Activated naive CD4-positive, alpha-beta T cell treated with anti-CD3 and anti-CD28 coated beads, Interleukin-2, amount 50 U/mL, for 72 hours (primary cell): Measurements from ENCODE around the gene NDUFV3. TPM values are rescaled to one million over a fixed set of nuclear protein-coding genes. Genes with fewer than 3 reads are reported as not detected.
"Not testable (repeated sequence)": the region's sequence is repeated elsewhere in the genome, so short reads cannot be mapped to it uniquely, and the experiment has no call there.

Experiments
- ATAC-seq, 2 donors: fragments of 150-1000 bp; cut with Tn5 transposase; 2 replicates each; pipeline ENCODE4 v1.10.0; 2021; ENCODE audit warnings: mild to moderate bottlenecking in 2 of 2, moderate library complexity in 2 of 2
- DNase-seq, 2 donors: peaks; one replicate each; pipeline ENCODE4 v3.0.0; 2021 to 2022; ENCODE audit warnings: low spot score in 2 of 2
- H3K27ac Mint-ChIP-seq, 2 donors: one replicate each; pipeline ENCODE4 v1.8.0; 2022; ENCODE audit warnings: mild to moderate bottlenecking in 2 of 2, mixed read lengths in 2 of 2
- H3K36me3 Mint-ChIP-seq, 2 donors: one replicate each; pipeline ENCODE4 v1.8.0; 2022; ENCODE audit warnings: mixed read lengths in 2 of 2
- H3K9me3 Mint-ChIP-seq, 2 donors: one replicate each; pipeline ENCODE4 v1.8.0; 2022; ENCODE audit warnings: mixed read lengths in 2 of 2
- total RNA-seq, 2 donors: library from RNA; stranded (reverse); gene quantifications; one replicate each; pipeline ENCODE4 v1.2.3, GENCODE V29; 2022

NDUFV3 gene
- total RNA-seq, 2 donors from 2014 or later = 25.3 to 25.7 TPM

DNA sequence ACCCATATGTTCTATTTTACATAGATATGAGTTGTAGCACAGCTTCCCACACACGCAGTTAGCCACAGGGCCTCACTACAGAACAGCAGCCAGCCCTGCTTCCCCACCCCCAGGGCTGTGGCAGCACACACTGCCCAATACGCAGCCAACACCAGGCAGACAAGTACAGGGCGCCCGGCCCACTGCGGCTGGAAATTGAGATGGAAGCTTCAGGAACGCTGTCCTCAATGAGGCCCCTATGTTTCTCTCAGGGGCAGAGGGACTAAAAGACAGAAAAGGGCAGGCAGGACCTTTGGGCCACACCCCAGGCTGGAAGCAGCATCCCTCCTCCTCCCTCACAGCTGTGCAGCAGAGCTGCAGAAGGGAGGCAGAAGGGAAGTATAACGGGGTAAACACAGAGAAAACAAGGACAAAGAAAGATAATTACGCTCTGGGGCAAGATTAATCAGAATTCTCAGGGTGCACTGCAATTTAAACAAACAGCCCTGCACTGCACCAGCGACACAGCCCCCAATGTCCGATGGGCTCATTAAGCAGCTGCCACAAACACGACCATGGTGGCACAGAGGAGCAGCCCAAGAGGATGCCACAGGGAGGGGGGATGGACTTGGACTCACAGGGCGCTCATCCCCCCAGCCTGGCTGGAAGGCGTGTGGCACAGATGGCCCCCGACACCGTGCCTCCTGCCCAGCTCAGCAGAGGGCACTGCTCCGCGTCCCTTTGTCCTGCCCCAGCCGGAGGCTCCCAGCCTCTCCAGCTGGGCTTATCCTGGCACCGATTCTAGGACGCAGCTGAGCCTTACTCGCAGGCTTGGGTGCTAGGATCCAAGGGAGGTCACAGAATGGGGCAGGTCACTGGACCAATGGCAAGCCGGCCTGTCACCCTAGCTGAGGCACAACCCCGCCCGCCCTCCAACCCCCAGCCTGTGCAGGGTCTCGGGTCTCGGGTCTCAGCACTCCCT is 28.0 kb upstream of the NDUFV3 start:
- H3K36me3 Mint-ChIP-seq = peaks cover 4 to 13% of the 10 kb centered on the region in 2 donors
- DNase-seq (no peak), ATAC-seq (no peak)
- H3K27ac Mint-ChIP-seq = peak overlapping the region; percentile 40 to 94
- H3K9me3 Mint-ChIP-seq = no peaks in the 10 kb centered on the region

DNA sequence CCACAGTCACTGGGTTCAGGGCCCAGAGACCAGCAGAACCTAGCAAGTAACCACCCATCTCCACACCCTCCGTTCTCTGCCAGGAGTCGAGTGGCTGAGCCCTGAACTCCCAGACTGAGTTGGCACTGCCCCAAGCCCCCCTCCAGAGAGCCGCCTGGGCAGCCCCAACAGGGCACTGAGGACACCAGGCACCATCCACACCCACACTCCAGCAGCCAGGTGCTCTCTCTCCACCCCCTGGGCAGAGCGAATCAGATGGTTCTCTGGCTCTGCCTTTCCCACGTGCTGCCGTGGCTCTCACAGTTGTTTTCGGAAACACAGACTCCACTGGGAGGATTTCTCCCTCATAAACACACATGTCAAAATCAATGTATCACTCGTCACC is 27.3 kb upstream of the NDUFV3 start:
- DNase-seq (no peak), ATAC-seq (no peak)
- H3K27ac Mint-ChIP-seq = peak overlapping the region in 1 of 2 donors; percentile 94
- H3K9me3 Mint-ChIP-seq = no peaks in the 10 kb centered on the region
- H3K36me3 Mint-ChIP-seq = peaks cover 4 to 13% of the 10 kb centered on the region in 2 donors

DNA sequence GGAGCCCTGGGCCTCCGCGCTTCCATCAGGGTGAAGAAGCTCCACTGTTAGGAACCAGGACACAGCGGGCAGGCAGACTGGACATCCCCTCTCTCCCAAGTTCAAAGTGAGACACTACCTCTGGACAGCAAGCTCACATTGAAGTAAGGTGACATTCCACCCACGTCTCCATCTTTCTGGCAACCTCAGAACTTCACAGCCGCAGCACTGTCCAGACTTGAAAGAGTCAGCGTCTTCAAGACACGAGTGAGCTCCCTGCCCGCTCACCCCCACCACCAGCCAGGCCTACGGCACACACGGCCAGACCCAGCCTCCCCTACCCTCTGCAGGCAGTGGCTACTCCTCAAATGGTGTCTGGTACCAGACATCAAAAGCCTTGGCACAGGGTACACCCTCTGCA is 24.9 kb upstream of the NDUFV3 start:
- Mint-ChIP-seq H3K36me3 (peaks cover 9 to 10% of the 10 kb centered on the region in 2 donors), H3K9me3 (no peaks in the 10 kb centered on the region), H3K27ac (peak overlapping the region in 1 of 2 donors; percentile 22)
- DNase-seq = no peak
- no peak for ATAC-seq

DNA sequence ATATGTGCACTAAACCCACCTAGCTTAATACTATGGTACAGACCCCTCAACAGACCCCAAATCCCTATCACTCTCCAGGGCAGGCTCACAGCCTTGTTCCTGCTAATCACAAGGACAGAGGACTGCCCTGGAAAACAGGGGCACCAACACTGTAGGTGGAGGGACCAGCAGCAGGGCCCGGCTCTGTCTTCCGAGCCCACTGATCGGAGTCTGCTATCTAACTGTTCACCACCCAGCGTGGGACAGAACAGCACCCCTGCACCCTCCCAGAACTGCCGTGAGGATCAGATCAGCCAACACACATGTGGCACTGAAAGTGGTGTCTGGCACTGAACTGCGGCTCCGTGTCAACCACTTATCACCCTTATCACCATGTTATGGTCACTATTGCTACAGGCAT is 20.0 kb upstream of the NDUFV3 start:
- ATAC-seq = no peak
- Mint-ChIP-seq H3K27ac (no peak overlapping the region), H3K36me3 (peaks cover 15 to 25% of the 10 kb centered on the region in 2 donors), H3K9me3 (no peaks in the 10 kb centered on the region)
- no peak for DNase-seq

DNA sequence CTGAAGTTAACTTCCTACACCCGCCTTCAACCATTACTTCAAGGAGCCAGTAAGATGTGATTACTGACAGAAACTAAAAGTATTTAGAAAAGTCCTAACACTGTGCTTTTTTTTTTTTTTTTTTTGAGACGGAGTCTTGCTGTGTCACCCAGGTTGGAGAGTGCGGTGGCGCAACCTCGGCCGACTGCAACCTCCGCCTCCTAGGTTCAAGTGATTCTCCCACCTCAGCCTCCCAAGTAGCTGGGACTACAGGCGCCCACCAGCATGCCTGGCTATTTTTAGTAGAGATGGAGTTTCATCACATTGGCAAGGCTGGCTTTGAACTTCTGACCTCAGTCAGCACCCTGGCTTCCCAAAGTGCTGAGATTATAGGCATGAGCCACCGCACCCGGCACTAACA is 17.3 kb upstream of the NDUFV3 start:
- H3K36me3 Mint-ChIP-seq = peaks cover 32 to 37% of the 10 kb centered on the region in 2 donors
- H3K9me3 Mint-ChIP-seq, DNase-seq, H3K27ac Mint-ChIP-seq, ATAC-seq: not testable (repeated sequence)

DNA sequence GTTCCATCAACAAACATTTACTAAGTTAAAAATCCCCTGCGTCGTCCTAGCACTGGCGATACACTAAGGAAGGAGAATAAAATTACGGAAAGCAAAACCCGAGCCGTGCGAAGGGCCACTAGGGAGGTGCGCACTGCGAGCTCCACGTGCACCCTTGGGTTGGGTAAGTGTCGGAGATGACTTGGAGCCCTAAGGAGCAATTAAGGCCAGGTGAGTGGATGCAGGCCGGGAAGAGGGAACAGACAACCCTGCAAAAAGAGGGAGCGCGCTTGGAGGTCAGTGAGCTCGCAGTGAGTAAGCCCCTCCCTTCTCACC is 14.5 kb upstream of the NDUFV3 start:
- Mint-ChIP-seq H3K36me3 (peaks cover 22 to 29% of the 10 kb centered on the region in 2 donors), H3K9me3 (no peaks in the 10 kb centered on the region), H3K27ac (peak overlapping the region; percentile 99)
- ATAC-seq = no peak
- no peak for DNase-seq

DNA sequence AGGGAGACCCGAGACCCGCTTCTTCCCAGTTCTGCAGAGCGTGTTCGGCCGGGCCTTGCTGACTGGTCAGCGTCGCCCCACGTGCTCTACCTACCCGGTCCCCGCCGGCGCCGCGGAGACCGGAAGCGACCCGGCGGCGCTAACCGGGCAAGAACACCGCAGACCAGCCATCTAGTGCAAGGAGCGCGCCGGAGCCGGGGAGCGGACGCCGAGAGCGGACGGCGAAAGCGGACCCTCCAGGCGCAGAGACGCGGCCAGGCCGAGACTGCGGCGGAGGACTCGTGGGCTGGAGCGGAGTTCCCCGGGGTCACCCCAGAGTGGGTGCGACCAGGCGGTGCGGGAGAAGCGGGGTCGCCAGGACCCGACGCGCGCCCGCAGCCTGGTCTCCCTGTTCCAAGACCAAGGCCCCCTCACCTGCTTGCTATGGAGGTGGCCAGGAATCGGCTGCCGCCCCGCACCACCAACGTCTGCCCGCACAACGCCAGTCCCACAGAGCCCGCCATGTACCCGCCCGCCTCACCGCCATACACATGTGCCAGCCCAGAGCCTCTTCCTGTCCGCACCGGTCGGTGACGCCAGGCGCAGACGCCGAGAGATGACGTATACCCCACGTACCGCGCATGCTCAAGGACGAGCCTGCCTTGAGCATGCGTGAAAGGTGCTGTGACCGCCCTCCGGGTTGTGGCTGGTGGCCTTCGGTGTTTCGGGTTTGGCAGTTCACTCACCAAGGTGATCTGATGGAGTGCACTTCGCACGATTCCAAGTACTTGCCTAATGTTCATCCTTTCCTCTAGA is 13.9 kb upstream of the NDUFV3 start, which contains the start of gene WDR4:
WDR4 (minus strand) TSS at position 547 of the 795 bp plus-strand sequence; CDS start at position 503, 44 bp downstream.
- peak; percentile 98 to 99 for DNase-seq
- H3K9me3 Mint-ChIP-seq = no peaks in the 10 kb centered on the region
- peak within 1 kb of the TSS; percentile 99 for H3K27ac Mint-ChIP-seq
- ATAC-seq = peak; percentile 94 to 96
- peaks cover 20 to 27% of the 10 kb centered on the region in 2 donors for H3K36me3 Mint-ChIP-seq

DNA sequence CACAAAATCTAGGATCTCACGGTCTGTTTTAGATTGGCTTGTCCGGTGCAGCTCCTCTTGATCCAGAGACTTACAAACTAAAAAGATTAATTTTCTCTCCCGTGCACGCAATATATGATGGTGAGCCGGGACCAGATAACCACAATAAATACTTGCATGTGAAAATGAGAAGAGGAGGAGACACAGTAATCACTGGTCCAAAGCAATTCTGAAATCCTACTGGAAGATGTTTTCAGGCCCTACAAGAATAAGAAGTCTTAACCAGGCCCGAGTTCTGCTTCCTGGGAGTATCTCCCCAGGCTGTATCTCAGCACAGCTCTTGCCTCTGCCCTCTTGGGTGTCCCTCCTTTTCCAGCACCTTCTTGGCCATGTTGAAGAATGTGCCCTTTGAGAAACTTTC is 12.8 kb upstream of the NDUFV3 start:
- DNase-seq = no peak
- H3K9me3 Mint-ChIP-seq = no peaks in the 10 kb centered on the region
- H3K36me3 Mint-ChIP-seq = peaks cover 20% of the 10 kb centered on the region in 2 donors
- H3K27ac Mint-ChIP-seq = peak overlapping the region; percentile 99
- ATAC-seq = no peak

DNA sequence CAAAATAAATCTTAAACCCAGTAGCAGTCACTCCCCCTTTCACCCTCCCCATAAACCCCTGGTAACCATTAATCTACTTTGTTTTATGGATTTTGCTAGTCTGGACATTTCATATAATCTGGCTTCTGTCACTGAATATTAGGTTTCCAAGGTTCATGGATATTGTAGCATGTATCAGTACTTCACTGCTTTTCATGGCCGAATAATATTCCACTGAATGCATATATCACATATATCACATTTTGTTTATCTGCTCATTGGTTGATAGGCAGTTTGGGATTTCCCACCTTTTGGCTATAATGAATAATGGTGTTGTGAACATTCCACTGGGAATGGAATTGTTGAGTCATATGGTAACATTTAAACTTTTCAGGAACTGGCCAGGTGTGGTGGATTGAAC is 9.2 kb upstream of the NDUFV3 start:
- no peak overlapping the region for H3K27ac Mint-ChIP-seq
- ATAC-seq = no peak
- H3K9me3 Mint-ChIP-seq = no peaks in the 10 kb centered on the region
- DNase-seq = no peak
- H3K36me3 Mint-ChIP-seq = peaks cover 10 to 11% of the 10 kb centered on the region in 2 donors

DNA sequence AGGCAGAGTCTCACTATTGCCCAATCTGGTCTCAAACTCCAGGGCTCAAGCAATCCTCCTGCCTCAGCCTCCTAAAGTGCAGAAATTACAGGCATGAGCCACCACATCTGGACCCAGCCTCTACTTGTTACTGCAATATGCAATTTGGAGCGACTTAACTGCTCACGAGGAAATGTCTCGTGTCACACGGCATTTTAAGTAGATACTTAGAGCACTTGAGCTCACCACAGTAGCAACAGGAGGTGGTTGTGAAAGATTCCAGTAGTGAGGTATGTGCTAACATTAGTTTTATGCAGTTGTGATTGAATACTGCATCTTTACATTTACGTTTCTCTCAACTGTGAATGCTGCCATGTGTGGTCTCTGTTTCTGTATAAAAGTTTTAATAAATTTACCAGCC is 5.8 kb upstream of the NDUFV3 start:
- ATAC-seq (no peak), DNase-seq (no peak)
- H3K36me3 Mint-ChIP-seq = no peaks in the 10 kb centered on the region
- H3K27ac Mint-ChIP-seq = no peak overlapping the region
- no peaks in the 10 kb centered on the region for H3K9me3 Mint-ChIP-seq

DNA sequence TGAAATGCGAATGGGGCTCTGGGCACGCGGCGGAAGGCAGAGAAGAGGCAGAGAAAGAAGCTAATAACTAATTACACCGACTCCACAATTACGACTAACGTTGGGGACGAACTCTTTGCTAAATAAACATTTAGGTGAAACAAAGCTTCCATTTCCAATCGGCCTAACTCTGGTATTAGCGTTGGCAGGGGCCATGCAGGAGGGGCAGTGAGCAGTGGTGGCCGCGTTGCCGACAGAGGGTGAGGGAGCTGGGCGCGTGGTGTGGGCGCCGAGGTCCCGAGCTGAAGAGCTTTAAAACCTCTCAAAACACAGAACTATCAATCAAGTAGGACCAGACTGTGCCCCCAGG is 553 bp upstream of the NDUFV3 start:
- no peaks in the 10 kb centered on the region for H3K36me3 Mint-ChIP-seq
- H3K27ac Mint-ChIP-seq = peak overlapping the region; percentile 86 to 95
- no peaks in the 10 kb centered on the region for H3K9me3 Mint-ChIP-seq
- no peak for DNase-seq
- ATAC-seq = no peak

DNA sequence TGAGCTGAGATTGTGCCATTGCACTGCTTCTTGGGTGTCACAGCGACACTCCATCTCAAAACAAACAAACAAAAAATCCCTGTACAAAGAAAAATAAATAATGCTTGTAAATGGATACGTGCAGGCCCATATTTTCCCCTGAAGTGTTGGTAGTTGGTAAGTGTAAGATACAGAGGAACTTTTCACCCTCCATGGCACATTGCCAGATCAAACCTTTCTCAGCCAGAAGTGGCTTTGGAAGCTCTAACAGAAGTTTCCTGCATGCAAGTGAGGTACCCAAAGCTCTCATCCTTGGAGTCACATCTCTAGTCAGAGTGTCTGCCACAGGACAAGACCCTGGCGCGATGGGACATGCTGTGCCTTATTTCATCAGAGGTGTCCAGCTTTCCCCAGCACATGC is 7.3 kb downstream of the NDUFV3 start:
- no peaks in the 10 kb centered on the region for H3K9me3 Mint-ChIP-seq
- peaks cover 10 to 14% of the 10 kb centered on the region in 2 donors for H3K36me3 Mint-ChIP-seq
- no peak overlapping the region for H3K27ac Mint-ChIP-seq
- DNase-seq (no peak), ATAC-seq (no peak)

DNA sequence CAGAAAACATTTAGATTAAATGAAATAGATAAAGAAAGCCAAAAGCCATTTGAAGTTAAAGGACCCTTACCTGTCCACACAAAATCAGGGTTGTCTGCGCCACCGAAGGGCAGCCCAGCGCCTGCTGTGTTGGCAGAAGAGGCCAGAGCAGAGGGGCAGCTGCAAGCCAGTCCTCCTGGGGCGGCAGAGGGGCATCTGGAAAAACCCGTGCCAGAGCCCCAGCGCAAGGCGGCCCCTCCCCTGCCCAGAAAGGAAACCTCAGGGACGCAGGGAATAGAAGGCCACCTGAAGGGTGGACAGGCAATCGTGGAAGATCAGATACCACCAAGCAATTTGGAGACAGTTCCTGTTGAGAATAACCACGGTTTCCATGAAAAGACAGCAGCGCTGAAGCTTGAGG is 10.7 kb downstream of the NDUFV3 start:
- peaks cover 11 to 16% of the 10 kb centered on the region in 2 donors for H3K36me3 Mint-ChIP-seq
- DNase-seq (no peak), ATAC-seq (no peak)
- H3K27ac Mint-ChIP-seq = no peak overlapping the region
- no peaks in the 10 kb centered on the region for H3K9me3 Mint-ChIP-seq

DNA sequence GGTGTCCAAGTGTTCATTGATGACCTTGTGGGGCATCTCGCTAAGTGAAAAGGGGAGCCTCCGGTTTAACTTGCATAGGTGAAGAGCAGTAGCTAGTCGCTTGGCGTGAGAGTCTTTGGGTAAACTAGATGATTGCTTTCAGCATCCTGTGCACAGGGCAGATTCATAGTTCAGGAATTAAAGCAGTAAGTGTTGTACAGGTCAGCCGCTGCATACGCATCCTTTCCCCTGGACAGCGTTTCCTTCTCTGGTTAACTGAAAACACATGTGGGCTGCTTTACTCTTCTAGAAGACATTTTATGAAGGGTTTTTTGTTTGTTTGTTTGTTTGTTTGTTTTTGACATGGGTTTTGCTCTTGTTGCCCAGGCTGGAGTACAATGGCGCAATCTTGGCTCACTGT is 12.1 kb downstream of the NDUFV3 start:
- peaks cover 10 to 16% of the 10 kb centered on the region in 2 donors for H3K36me3 Mint-ChIP-seq
- H3K27ac Mint-ChIP-seq = no peak overlapping the region
- ATAC-seq (no peak), DNase-seq (no peak)
- H3K9me3 Mint-ChIP-seq = no peaks in the 10 kb centered on the region

DNA sequence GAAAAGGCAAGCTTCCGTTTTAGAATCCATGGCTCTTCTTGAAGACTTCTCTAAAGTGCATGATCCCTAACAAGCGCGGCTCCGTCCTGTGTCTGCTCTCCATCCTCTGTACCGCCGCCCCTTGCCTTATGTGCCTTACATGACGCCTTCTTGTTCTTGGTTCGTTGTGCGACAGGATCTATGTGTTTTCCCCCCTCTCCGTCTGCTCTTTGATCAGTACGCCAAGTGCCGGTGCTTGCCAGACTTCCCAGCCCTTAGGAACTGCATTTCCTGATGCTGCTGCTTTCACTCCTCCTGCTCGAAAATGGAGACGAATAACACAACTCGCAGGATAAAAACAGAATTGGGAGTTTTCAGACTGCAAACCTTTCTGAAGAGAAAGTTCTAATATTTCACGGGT is 13.1 kb downstream of the NDUFV3 start:
- no peak for ATAC-seq
- H3K27ac Mint-ChIP-seq = no peak overlapping the region
- H3K36me3 Mint-ChIP-seq = peaks cover 10 to 16% of the 10 kb centered on the region in 2 donors
- no peaks in the 10 kb centered on the region for H3K9me3 Mint-ChIP-seq
- DNase-seq = no peak

DNA sequence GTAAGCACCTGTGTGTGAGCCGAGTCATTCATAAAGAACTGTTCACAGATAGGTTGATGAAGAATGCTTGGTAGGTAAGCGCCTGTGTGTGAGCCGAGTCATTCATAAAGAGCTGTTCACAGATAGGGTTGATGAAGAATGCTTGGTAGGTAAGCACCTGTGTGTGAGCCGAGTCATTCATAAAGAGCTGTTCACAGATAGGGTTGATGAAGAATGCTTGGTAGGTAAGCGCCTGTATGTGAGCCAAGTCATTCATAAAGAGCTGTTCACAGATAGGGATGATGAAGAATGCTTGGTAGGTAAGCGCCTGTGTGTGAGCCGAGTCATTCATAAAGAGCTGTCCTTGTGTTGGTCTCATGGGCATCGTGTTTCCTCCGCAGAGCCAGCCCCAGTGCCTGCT is 15.4 kb downstream of the NDUFV3 start:
- H3K36me3 Mint-ChIP-seq, H3K9me3 Mint-ChIP-seq, DNase-seq, H3K27ac Mint-ChIP-seq, ATAC-seq: not testable (repeated sequence)

DNA sequence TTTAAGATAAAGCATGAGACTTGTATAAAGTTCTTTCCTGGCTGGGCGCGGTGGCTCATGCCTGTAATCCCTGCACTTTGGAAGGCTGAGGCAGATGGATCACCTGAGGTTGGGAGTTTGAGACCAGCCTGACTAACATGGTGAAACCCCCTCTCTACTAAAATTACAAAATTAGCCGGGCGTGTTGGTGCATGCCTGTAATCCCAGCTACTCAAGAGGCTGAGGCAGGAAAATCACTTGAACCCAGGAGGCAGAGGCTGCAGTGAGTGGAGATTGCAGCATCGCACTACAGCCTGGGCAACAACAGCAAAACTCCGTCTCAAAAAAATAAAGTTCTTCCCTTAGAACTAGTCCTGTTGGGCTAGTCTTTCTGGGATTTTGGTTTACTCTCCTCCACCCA is 18.8 kb downstream of the NDUFV3 start:
- not testable (repeated sequence) for H3K9me3 Mint-ChIP-seq, H3K27ac Mint-ChIP-seq, H3K36me3 Mint-ChIP-seq, ATAC-seq, DNase-seq
